Thoracic aorta (tissue), 2 donors: Measurements from ENCODE around the gene ZFC3H1. TPM values are rescaled to one million over a fixed set of nuclear protein-coding genes. Genes with fewer than 3 reads are reported as not detected.

Experiments used
- ATAC-seq: fragments of 150-250 bp; one replicate; pipeline ENCODE4 v1.8.0; 2017; ENCODE audit warnings: low read depth; ENCODE audit not compliant: insufficient number of reproducible peaks, low FRiP score
- DNase-seq: peaks from one replicate; pipeline ENCODE4 v3.0.0-alpha.2; 2020; ENCODE audit warnings: low spot score
- H3K27ac ChIP-seq, 2 donors: fragments of 200-600 bp; sonication (generic); 1 replicate in 1 of 2; 2 replicates in 1 of 2; pipeline ENCODE4 v1.5.1; 2016; ENCODE audit warnings: mild to moderate bottlenecking in 2 of 2, moderate library complexity in 2 of 2
- H3K27me3 ChIP-seq: fragments of 200-600 bp; sonication (generic); replicated peaks from 2 replicates; pipeline ENCODE4 v1.6.0; 2016; ENCODE audit warnings: mild to moderate bottlenecking; ENCODE audit not compliant: insufficient read depth
- H3K36me3 ChIP-seq: fragments of 200-600 bp; sonication (generic); one replicate; pipeline ENCODE4 v1.5.1; 2016
- H3K4me1 ChIP-seq, 2 donors: fragments of 200-600 bp; sonication (generic); 1 replicate in 1 of 2; 2 replicates in 1 of 2; pipeline versions ENCODE4 v1.5.1 to v1.6.0; 2016; ENCODE audit warnings: low read depth in 2 of 2, mild to moderate bottlenecking in 1 of 2; ENCODE audit not compliant: control insufficient read depth in 1 of 2
- H3K4me3 ChIP-seq: fragments of 200-600 bp; sonication (generic); 2 replicates; pipeline ENCODE4 v1.5.1; 2016; ENCODE audit warnings: mild to moderate bottlenecking
- H3K9me3 ChIP-seq: fragments of 200-600 bp; sonication (generic); 2 replicates; pipeline ENCODE4 v1.5.1; 2016
- CTCF ChIP-seq: fragments of 200-600 bp; sonication (generic); IDR thresholded peaks from one replicate; pipeline ENCODE4 v1.5.1; 2019; ENCODE audit warnings: antibody characterized with exemption
- total RNA-seq, 2 donors: library from RNA; depleted of rRNA; stranded (reverse); fragments of >200 nt; gene quantifications; one replicate each; pipeline versions ENCODE4 v1.1.0 to v1.2.3, GENCODE V29; 2016

Gene ZFC3H1
- 100 to 1,000 TPM in 1 of 2 donors, 10 to 100 TPM in 1; 48.6 to 101 TPM for total RNA-seq

GRCh38 chr12:71663561-71664410 lies at the start of gene ZFC3H1, which contains the start of gene THAP2:
ZFC3H1 (minus strand) TSS chr12:71663848; CDS start chr12:71663610, 238 bp downstream.
THAP2 (plus strand) TSS chr12:71664301; CDS start chr12:71664510, 209 bp downstream.
- DNase-seq (peak; percentile 87), ATAC-seq (peak; percentile 99)
- H3K9me3 ChIP-seq, result no peaks in the 10 kb centered on the region
- no peak for TF ChIP-seq CTCF
- H3K36me3 ChIP-seq, result peaks cover 12% of the 10 kb centered on the region
- peak within 1 kb of the TSS; percentile 93 to 96 for H3K27ac ChIP-seq
- H3K4me1 ChIP-seq, result peaks cover 14 to 31% of the 10 kb centered on the region in 2 donors
- no peaks in the 10 kb centered on the region for H3K27me3 ChIP-seq
- peak within 1 kb of the TSS; percentile 86 for H3K4me3 ChIP-seq

GRCh38 chr12:71710276-71711125 lies 46.9 kb upstream of the ZFC3H1 start:
- Histone ChIP-seq H3K27ac (no peak overlapping the region), H3K4me3 (no peak overlapping the region), H3K9me3 (peaks cover 13% of the 10 kb centered on the region), H3K27me3 (no peaks in the 10 kb centered on the region), H3K36me3 (no peaks in the 10 kb centered on the region), H3K4me1 (no peaks in the 10 kb centered on the region)
- no peak for ATAC-seq
- TF ChIP-seq CTCF, result no peak
- DNase-seq, result no peak

GRCh38 chr12:71708658-71709057 lies 45.0 kb upstream of the ZFC3H1 start:
- Histone ChIP-seq H3K27ac (no peak overlapping the region), H3K36me3 (no peaks in the 10 kb centered on the region), H3K4me1 (no peaks in the 10 kb centered on the region), H3K9me3 (no peaks in the 10 kb centered on the region), H3K4me3 (no peak overlapping the region), H3K27me3 (no peaks in the 10 kb centered on the region)
- ATAC-seq (no peak), DNase-seq (no peak)
- TF ChIP-seq CTCF, result no peak

- ATAC-seq, result no peak
- Histone ChIP-seq H3K27me3 (no peaks in the 10 kb centered on the region), H3K36me3 (peaks cover 9% of the 10 kb centered on the region), H3K27ac (no peak overlapping the region), H3K9me3 (no peaks in the 10 kb centered on the region), H3K4me1 (no peaks in the 10 kb centered on the region), H3K4me3 (no peak overlapping the region)
- no peak for DNase-seq
- no peak for TF ChIP-seq CTCF
Measured at GRCh38 chr12:71704920-71705319, 41.3 kb upstream of the ZFC3H1 start.

- H3K27ac ChIP-seq, result no peak overlapping the region
- H3K27me3 ChIP-seq, result no peaks in the 10 kb centered on the region
- H3K36me3 ChIP-seq, result peaks cover 21% of the 10 kb centered on the region
- no peaks in the 10 kb centered on the region for H3K4me1 ChIP-seq
- no peak overlapping the region for H3K4me3 ChIP-seq
- no peak for TF ChIP-seq CTCF
- no peak for DNase-seq
- H3K9me3 ChIP-seq, result no peaks in the 10 kb centered on the region
- no peak for ATAC-seq
Measured at GRCh38 chr12:71703206-71703605, 39.6 kb upstream of the ZFC3H1 start.
